CD4-positive, alpha-beta T cell (primary cell): ENCODE results near the gene SFTPB. TPM values are rescaled to one million over a fixed set of nuclear protein-coding genes. Genes with fewer than 3 reads are reported as not detected.
"Not testable (repeated sequence)": the region's sequence is repeated elsewhere in the genome, so short reads cannot be mapped to it uniquely, and the experiment has no call there.

Source experiments
- ATAC-seq: fragments of 200-7000 bp; cut with Tn5 transposase; one replicate; pipeline ENCODE4 v1.10.0; 2022; ENCODE audit warnings: mild to moderate bottlenecking; ENCODE audit not compliant: poor library complexity
- CTCF ChIA-PET: fragments of 350-600 bp; sonication (Branson Sonifier 250); formaldehyde crosslinking; loops from one replicate; lab custom pipeline; 2021; ENCODE audit warnings: antibody characterized with exemption, inconsistent platforms; lab: Charles Lee
- POLR2A ChIA-PET: fragments of 350-600 bp; sonication (Branson Sonifier 250); formaldehyde crosslinking; loops from one replicate; lab custom pipeline; 2021; ENCODE audit warnings: antibody characterized with exemption, inconsistent platforms; lab: Charles Lee
- DNase-seq, 14 experiments: peaks; one replicate each; pipeline ENCODE4 v3.0.0-alpha.2; 2013 to 2020; ENCODE audit warnings: mixed read lengths in 2 of 14
- H3K27ac ChIP-seq, 2 donors: one replicate each; pipeline versions ENCODE4 v1.5.1 to v1.7.0; 2013; ENCODE audit warnings: low read length in 2 of 2, low read depth in 1 of 2, mild to moderate bottlenecking in 1 of 2
- H3K27me3 ChIP-seq, 2 experiments: 1 replicate in 1 of 2; 2 replicates in 1 of 2; pipeline versions ENCODE4 v1.6.1 to v1.7.0; 2013; ENCODE audit warnings: low read length in 2 of 2, control low read depth in 1 of 2, mild to moderate bottlenecking in 1 of 2, moderate library complexity in 1 of 2; ENCODE audit not compliant: insufficient read depth in 2 of 2, control insufficient read depth in 1 of 2
- H3K36me3 ChIP-seq: one replicate; pipeline ENCODE4 v1.6.1; 2013; ENCODE audit warnings: low read length, control low read depth; ENCODE audit not compliant: insufficient read depth
- H3K4me1 ChIP-seq: one replicate; pipeline ENCODE4 v1.6.1; 2013; ENCODE audit warnings: low read length, control low read depth; ENCODE audit not compliant: insufficient read depth
- H3K4me3 ChIP-seq: one replicate; pipeline ENCODE4 v1.5.1; 2013; ENCODE audit warnings: mild to moderate bottlenecking, low read length, moderate library complexity
- H3K9me3 ChIP-seq, 2 experiments: 1 replicate in 1 of 2; 2 replicates in 1 of 2; pipeline versions ENCODE4 v1.6.1 to v1.7.0; 2013; ENCODE audit warnings: low read length in 2 of 2, mild to moderate bottlenecking in 2 of 2, control low read depth in 1 of 2, moderate library complexity in 1 of 2; ENCODE audit not compliant: control insufficient read depth in 1 of 2, insufficient read depth in 1 of 2
- H3K27ac Mint-ChIP-seq: one replicate; pipeline ENCODE4 v1.8.0; 2020; ENCODE audit warnings: mixed read lengths
- H3K27me3 Mint-ChIP-seq: one replicate; pipeline ENCODE4 v1.8.0; 2021; ENCODE audit warnings: mixed read lengths
- H3K36me3 Mint-ChIP-seq: one replicate; pipeline ENCODE4 v1.8.0; 2021; ENCODE audit warnings: low read depth, mixed read lengths
- H3K4me1 Mint-ChIP-seq: one replicate; pipeline ENCODE4 v1.8.0; 2021; ENCODE audit warnings: low read depth, mixed read lengths
- H3K4me3 Mint-ChIP-seq: one replicate; pipeline ENCODE4 v1.8.0; 2020; ENCODE audit warnings: mild to moderate bottlenecking, mixed read lengths
- H3K9me3 Mint-ChIP-seq: one replicate; pipeline ENCODE4 v1.8.0; 2020; ENCODE audit warnings: mixed read lengths
- intact Hi-C, 2 experiments: fragments of 100-400 bp; cut with DNase I in 1 of 2; cut with micrococcal nuclease in 1 of 2; formaldehyde crosslinking; loops; one replicate each; pipeline versions ENCODE4 v1.15.1 to v1.9.0; 2023 to 2025; cut with DNase I, micrococcal nuclease
- total RNA-seq, 174 experiments: library from RNA in 2 of 174; stranded (reverse) in 2 of 174; gene quantifications; one replicate each; pipeline ENCODE4 v1.2.3 and lab custom pipeline; 2021 to 2026
- TF ChIP-seq, protein P1 (sequence below): fragments of 200-600 bp; IDR thresholded peaks from one replicate; pipeline ENCODE4 v1.8.0; 2022; ENCODE audit warnings: antibody characterized with exemption, mild to moderate bottlenecking

SFTPB gene
- total RNA-seq, 2 experiments from 2014 or later: not detected

DNA sequence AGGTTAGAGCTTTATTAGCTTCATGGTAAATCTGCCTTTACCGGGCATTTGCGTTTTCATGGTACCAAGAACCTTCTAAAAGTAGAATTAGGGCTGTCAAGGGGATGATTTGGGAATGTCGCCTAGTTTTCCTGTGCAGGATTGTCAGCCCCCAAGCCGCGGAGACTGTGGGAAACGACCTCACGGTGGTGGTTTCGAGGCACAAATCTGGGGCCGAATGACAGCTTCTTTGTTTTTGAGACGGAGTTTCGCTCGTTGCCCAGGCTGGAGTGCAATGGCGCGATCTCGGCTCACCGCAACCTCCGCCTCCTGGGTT is 52.6 kb downstream of the SFTPB start:
- Mint-ChIP-seq H3K4me3 (peak overlapping the region; percentile 98), H3K9me3 (no peaks in the 10 kb centered on the region), H3K36me3 (peaks cover 39% of the 10 kb centered on the region), H3K27ac (peak overlapping the region; percentile 94), H3K27me3 (no peaks in the 10 kb centered on the region), H3K4me1 (peaks cover 36% of the 10 kb centered on the region)
- H3K27me3 ChIP-seq: no peaks in the 10 kb centered on the region
- peaks cover 15% of the 10 kb centered on the region for H3K36me3 ChIP-seq
- peaks cover 46% of the 10 kb centered on the region for H3K4me1 ChIP-seq
- intact Hi-C loops: loop anchor here in 1 of 2 experiments (1.0 to 5.0 kb wide), 2 partner anchors 54 to 263 kb away; partner anchors contain the start of genes ELMOD3, GGCX and RETSAT
- no peak for DNase-seq
- POLR2A ChIA-PET: interaction anchor here (0.8 to 3.0 kb wide), 11 partner anchors 10 to 289 kb away, joined by 3 to 17 read pairs (median 5); partner anchors contain the start of genes ELMOD3, GGCX, MAT2A and RETSAT
- no peaks in the 10 kb centered on the region for H3K9me3 ChIP-seq
- CTCF ChIA-PET: no interaction called here
- TF ChIP-seq, protein P1, sequence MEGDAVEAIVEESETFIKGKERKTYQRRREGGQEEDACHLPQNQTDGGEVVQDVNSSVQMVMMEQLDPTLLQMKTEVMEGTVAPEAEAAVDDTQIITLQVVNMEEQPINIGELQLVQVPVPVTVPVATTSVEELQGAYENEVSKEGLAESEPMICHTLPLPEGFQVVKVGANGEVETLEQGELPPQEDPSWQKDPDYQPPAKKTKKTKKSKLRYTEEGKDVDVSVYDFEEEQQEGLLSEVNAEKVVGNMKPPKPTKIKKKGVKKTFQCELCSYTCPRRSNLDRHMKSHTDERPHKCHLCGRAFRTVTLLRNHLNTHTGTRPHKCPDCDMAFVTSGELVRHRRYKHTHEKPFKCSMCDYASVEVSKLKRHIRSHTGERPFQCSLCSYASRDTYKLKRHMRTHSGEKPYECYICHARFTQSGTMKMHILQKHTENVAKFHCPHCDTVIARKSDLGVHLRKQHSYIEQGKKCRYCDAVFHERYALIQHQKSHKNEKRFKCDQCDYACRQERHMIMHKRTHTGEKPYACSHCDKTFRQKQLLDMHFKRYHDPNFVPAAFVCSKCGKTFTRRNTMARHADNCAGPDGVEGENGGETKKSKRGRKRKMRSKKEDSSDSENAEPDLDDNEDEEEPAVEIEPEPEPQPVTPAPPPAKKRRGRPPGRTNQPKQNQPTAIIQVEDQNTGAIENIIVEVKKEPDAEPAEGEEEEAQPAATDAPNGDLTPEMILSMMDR: no peak
- no peak for ATAC-seq
- no peak overlapping the region for H3K27ac ChIP-seq
- H3K4me3 ChIP-seq: no peak overlapping the region

DNA sequence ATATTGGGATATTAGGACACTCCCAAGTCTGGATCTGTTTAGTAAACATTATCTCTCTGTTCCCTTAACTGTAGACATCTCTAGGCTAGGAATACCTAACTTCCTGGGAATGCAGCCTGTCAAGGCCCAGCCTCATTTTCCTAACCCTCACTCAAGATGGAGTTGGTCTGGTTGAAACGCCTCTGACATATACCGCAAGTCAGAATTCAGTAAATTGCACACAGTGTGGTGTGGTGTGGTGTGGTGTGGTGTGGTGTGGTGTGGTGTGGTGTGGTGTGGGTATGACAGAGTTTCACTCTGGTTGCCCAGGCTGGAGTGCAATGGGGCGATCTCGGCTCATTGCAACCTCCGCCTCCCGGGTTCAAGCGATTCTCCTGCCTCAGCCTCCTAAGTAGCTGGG is 53.2 kb downstream of the SFTPB start:
- POLR2A ChIA-PET: interaction anchor here (1.3 to 3.0 kb wide), 5 partner anchors 10 to 260 kb away, joined by 4 to 17 read pairs (median 9); partner anchors contain the start of genes ELMOD3, MAT2A, RETSAT and RNF181

DNA sequence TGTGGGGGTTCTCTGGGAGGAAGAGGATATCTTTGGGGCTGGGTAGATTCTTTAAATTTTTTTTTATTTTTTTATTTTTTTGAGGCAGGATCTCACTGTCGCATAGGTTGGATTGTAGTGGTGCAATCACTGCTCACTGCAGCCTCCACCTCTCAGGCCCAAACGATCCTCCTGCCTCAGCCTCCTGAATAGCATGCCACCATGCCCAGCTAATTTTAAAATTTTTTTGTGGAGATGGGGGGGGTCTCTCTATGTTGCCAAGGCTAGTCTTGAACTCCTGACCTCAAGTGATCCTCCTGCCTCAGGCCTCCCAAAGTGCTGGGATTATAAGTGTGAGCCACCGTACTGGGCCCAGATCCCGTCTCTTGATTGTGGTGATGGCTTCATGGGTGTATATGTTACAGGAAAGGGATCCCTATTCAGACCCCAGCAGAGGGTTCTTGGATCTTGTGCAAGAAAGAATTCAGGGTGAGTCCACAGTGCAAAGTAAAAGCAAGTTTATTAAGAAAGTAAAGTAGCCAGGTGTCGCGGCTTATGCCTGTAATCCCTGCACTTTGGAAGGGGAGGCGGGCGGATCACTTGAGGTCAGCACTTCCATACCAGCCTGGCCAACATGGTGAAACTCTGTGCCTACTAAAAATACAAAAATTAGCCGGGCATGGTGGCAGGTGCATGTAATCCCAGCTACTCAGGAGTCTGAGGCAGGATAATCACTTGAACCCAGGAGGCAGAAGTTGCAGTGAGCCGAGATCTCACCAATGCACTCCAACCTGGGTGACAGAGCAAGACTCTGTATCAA is 54.1 kb downstream of the SFTPB start:
- H3K36me3 Mint-ChIP-seq: peaks cover 45% of the 10 kb centered on the region
- H3K27me3 Mint-ChIP-seq: no peaks in the 10 kb centered on the region
- peak overlapping the region; percentile 86 for H3K27ac Mint-ChIP-seq
- ATAC-seq: no peak
- TF ChIP-seq, protein P1: no peak
- peak overlapping the region; percentile 71 for H3K4me3 Mint-ChIP-seq
- ChIA-PET POLR2A (interaction anchor here (0.6 to 3.0 kb wide), 5 partner anchors 11 to 75 kb away, joined by 3 to 17 read pairs (median 3); partner anchors contain the start of genes MAT2A and RNF181), CTCF (no interaction called here)
- H3K9me3 Mint-ChIP-seq: no peaks in the 10 kb centered on the region
- intact Hi-C loops: loop anchor here in 1 of 2 experiments (2.0 kb wide), 1 partner anchor 75 kb away; the partner anchor contains the start of gene MAT2A
- peaks cover 39% of the 10 kb centered on the region for H3K4me1 Mint-ChIP-seq
- no peak for DNase-seq
- peaks cover 8% of the 10 kb centered on the region for H3K36me3 ChIP-seq
- H3K9me3 ChIP-seq: no peaks in the 10 kb centered on the region
- H3K27me3 ChIP-seq: no peaks in the 10 kb centered on the region
- H3K4me3 ChIP-seq: no peak overlapping the region
- no peak overlapping the region for H3K27ac ChIP-seq
- peaks cover 53% of the 10 kb centered on the region for H3K4me1 ChIP-seq

More for the DNA sequence above, 53.2 kb downstream of the SFTPB start:
- DNase-seq, ATAC-seq, H3K9me3 ChIP-seq, CTCF ChIA-PET, H3K27ac ChIP-seq, H3K9me3 Mint-ChIP-seq, H3K27me3 Mint-ChIP-seq, H3K4me3 ChIP-seq, H3K27me3 ChIP-seq: not testable (repeated sequence)
- Histone ChIP-seq H3K4me1 (peaks cover 52% of the 10 kb centered on the region), H3K36me3 (peaks cover 11% of the 10 kb centered on the region)
- intact Hi-C loops: loop anchor here in 1 of 2 experiments (1.0 to 5.0 kb wide), 2 partner anchors 53 to 262 kb away; partner anchors contain the start of genes ELMOD3, GGCX and RETSAT
- Mint-ChIP-seq H3K27ac (peak overlapping the region; percentile 70), H3K4me3 (peak overlapping the region; percentile 98), H3K36me3 (peaks cover 44% of the 10 kb centered on the region), H3K4me1 (peaks cover 40% of the 10 kb centered on the region)
